ENCODE results near the gene REG3G.

DNA sequence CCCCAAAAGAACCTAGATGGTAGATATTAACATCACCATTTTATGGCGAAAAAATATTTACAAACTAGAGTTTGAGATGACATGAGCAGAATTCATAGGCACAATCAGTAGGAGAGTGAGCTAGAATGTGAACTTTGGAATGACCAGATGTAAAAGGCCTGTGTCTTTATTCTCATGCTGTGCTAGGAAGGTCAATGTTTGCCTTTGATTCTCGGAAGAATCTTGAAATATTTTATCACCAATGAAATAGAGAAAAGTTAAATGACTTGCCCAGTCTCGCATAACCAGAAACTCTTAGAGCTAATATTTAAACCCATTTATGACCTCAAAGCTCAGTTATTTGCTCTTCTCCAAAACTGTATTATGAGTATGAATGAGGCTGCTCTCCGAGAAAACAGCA, 9.2 kb upstream of the REG3G start:
- no peak for TF ChIP-seq POLR2A (IDR thresholded peaks at IDR 0.05)
- TF ChIP-seq CTCF (IDR thresholded peaks at IDR 0.05), result no peak

Data from lower leg skin (tissue), 3 donors.